WTC11 (cell line): Measurements from ENCODE around the gene CAPN9.

Source experiments
- ATF2 ChIP-seq: sonication (generic); formaldehyde crosslinking; IDR thresholded peaks from 2 replicates; pipeline ENCODE4 v1.8.1; 2022; ENCODE audit warnings: low read depth, missing genetic modification reagents, borderline replicate concordance
- ESRRA ChIP-seq: sonication (generic); formaldehyde crosslinking; IDR thresholded peaks from 2 replicates; pipeline ENCODE4 v1.8.1; 2022; ENCODE audit warnings: mild to moderate bottlenecking, missing genetic modification reagents, borderline replicate concordance
- TF ChIP-seq, protein P1 (sequence below): fragments of 200-600 bp; IDR thresholded peaks from 2 replicates; pipeline ENCODE4 v1.8.0; 2022; ENCODE audit warnings: antibody characterized with exemption

- TF ChIP-seq, protein P1, sequence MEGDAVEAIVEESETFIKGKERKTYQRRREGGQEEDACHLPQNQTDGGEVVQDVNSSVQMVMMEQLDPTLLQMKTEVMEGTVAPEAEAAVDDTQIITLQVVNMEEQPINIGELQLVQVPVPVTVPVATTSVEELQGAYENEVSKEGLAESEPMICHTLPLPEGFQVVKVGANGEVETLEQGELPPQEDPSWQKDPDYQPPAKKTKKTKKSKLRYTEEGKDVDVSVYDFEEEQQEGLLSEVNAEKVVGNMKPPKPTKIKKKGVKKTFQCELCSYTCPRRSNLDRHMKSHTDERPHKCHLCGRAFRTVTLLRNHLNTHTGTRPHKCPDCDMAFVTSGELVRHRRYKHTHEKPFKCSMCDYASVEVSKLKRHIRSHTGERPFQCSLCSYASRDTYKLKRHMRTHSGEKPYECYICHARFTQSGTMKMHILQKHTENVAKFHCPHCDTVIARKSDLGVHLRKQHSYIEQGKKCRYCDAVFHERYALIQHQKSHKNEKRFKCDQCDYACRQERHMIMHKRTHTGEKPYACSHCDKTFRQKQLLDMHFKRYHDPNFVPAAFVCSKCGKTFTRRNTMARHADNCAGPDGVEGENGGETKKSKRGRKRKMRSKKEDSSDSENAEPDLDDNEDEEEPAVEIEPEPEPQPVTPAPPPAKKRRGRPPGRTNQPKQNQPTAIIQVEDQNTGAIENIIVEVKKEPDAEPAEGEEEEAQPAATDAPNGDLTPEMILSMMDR: no peak
- TF ChIP-seq ESRRA (CRISPR knock-in tag) (no peak), ATF2 (no peak)
These were observed 71.2 kb downstream of the CAPN9 start for GRCh38 chr1:230818367-230818766.
